Mammary epithelial cell (primary cell): Measurements from ENCODE around the gene MED31.

ENCODE experiments used
- CTCF ChIP-seq, 2 donors: IDR thresholded peaks in 1 of 2; conservative IDR thresholded peaks in 1 of 2; 2 replicates each; pipeline ENCODE4 v1.5.1; 2011 to 2012; ENCODE audit warnings: inconsistent platforms in 2 of 2, low read length in 2 of 2, mild to moderate bottlenecking in 2 of 2, control low read depth in 1 of 2, low read depth in 1 of 2; ENCODE audit not compliant: insufficient read depth in 1 of 2; ENCODE audit errors: extremely low read depth in 1 of 2
- EZH2 ChIP-seq: IDR thresholded peaks from 2 replicates; pipeline ENCODE4 v1.6.1; 2012; ENCODE audit warnings: low read length, inconsistent platforms, borderline replicate concordance

GRCh38 chr17:6696906-6697305 lies 45.5 kb upstream of the MED31 start:
- TF ChIP-seq CTCF (conservative IDR thresholded peaks at IDR 0.05 in 1 of 2, IDR thresholded peaks at IDR 0.05 in 1 of 2; ENCODE audit: extremely low read depth in 1 of 2, insufficient read depth in 1 of 2, low read depth in 1 of 2, low read length in 2 of 2), result no peak
- TF ChIP-seq EZH2, result no peak
